ENCODE results near the gene NUMBL.

Gene NUMBL

GRCh38 chr19:40692212-40692551 is 1.7 kb upstream of the NUMBL start:
- no peak overlapping the region for H4K8ac ChIP-seq (ENCODE audit: low read length)

GRCh38 chr19:40691421-40692211 is 1.2 kb upstream of the NUMBL start:
- Histone ChIP-seq H3K14ac (ENCODE audit: low read length in 2 of 2) (peak overlapping the region in 1 of 2 experiments; percentile 18), H3K4me2 (ENCODE audit: low read length, poor library complexity, severe bottlenecking) (peak overlapping the region; percentile 99), H4K8ac (ENCODE audit: low read length) (peak overlapping the region; percentile 59), H2AK5ac (ENCODE audit: low read length, severe bottlenecking) (peak overlapping the region; percentile 57), H2BK15ac (ENCODE audit: low read depth, poor library complexity, severe bottlenecking) (peak overlapping the region; percentile 60), H2BK120ac (ENCODE audit: low read depth, low read length) (peak overlapping the region; percentile 78), H3K27ac (ENCODE audit: low read length, poor library complexity, severe bottlenecking) (no peak overlapping the region), H3K4ac (ENCODE audit: low read depth in 1 of 2, low read length in 2 of 2) (peak overlapping the region; percentile 37 to 85), H3K27me3 (ENCODE audit: control insufficient read depth in 1 of 2, insufficient read depth in 1 of 2, low read length in 2 of 2) (no peaks in the 10 kb centered on the region), H3K36me3 (ENCODE audit: control insufficient read depth in 1 of 2, insufficient read depth in 2 of 2, low read depth in 1 of 2, low read length in 2 of 2) (peaks cover 29 to 52% of the 10 kb centered on the region in 2 experiments), H3K79me1 (replicated peaks; ENCODE audit: low read length, poor library complexity, severe bottlenecking) (peaks cover 18% of the 10 kb centered on the region), H3K9me3 (ENCODE audit: control insufficient read depth, low read length) (no peaks in the 10 kb centered on the region), H3K23ac (ENCODE audit: low read length in 2 of 2) (no peak overlapping the region), H4K91ac (ENCODE audit: low read length) (peak overlapping the region; percentile 90), H2AFZ (ENCODE audit: low read depth, low read length) (no peak overlapping the region), H3K9ac (ENCODE audit: low read length) (peak overlapping the region; percentile 84), H3K4me3 (ENCODE audit: insufficient read depth in 1 of 2, low read depth in 1 of 2, low read length in 2 of 2) (peak overlapping the region; percentile 19 to 76), H2BK12ac (ENCODE audit: low read length in 2 of 2) (peak overlapping the region in 1 of 2 experiments; percentile 61), H2BK5ac (ENCODE audit: low read depth, low read length, poor library complexity, severe bottlenecking) (no peak overlapping the region), H3K18ac (ENCODE audit: low read depth in 1 of 2, low read length in 2 of 2) (peak overlapping the region; percentile 79 to 90), H3K4me1 (ENCODE audit: control insufficient read depth, insufficient read depth, low read depth, low read length) (peaks cover 24% of the 10 kb centered on the region)
- peak; percentile 9 for DNase-seq
- 91% methylated on average over 20 of the region's 24 CpGs for WGBS

More at GRCh38 chr19:40692212-40692551, 1.7 kb upstream of the NUMBL start:
- Histone ChIP-seq H2BK15ac (ENCODE audit: low read depth, poor library complexity, severe bottlenecking) (no peak overlapping the region), H3K9me3 (ENCODE audit: control insufficient read depth, low read length) (no peaks in the 10 kb centered on the region), H3K27me3 (ENCODE audit: control insufficient read depth in 1 of 2, insufficient read depth in 1 of 2, low read length in 2 of 2) (no peaks in the 10 kb centered on the region), H2AK5ac (ENCODE audit: low read length, severe bottlenecking) (no peak overlapping the region), H3K18ac (ENCODE audit: low read depth in 1 of 2, low read length in 2 of 2) (no peak overlapping the region), H3K14ac (ENCODE audit: low read length in 2 of 2) (no peak overlapping the region), H3K4me3 (ENCODE audit: insufficient read depth in 1 of 2, low read depth in 1 of 2, low read length in 2 of 2) (peak overlapping the region in 1 of 2 experiments; percentile 19), H3K4me1 (ENCODE audit: control insufficient read depth, insufficient read depth, low read depth, low read length) (peaks cover 24% of the 10 kb centered on the region), H2BK120ac (ENCODE audit: low read depth, low read length) (no peak overlapping the region), H3K36me3 (ENCODE audit: control insufficient read depth in 1 of 2, insufficient read depth in 2 of 2, low read depth in 1 of 2, low read length in 2 of 2) (peaks cover 31 to 52% of the 10 kb centered on the region in 2 experiments), H3K4me2 (ENCODE audit: low read length, poor library complexity, severe bottlenecking) (no peak overlapping the region), H2BK5ac (ENCODE audit: low read depth, low read length, poor library complexity, severe bottlenecking) (no peak overlapping the region), H3K23ac (ENCODE audit: low read length in 2 of 2) (no peak overlapping the region), H2BK12ac (ENCODE audit: low read length in 2 of 2) (peak overlapping the region; percentile 11 to 37), H3K27ac (ENCODE audit: low read length, poor library complexity, severe bottlenecking) (no peak overlapping the region), H2AFZ (ENCODE audit: low read depth, low read length) (no peak overlapping the region), H3K79me1 (replicated peaks; ENCODE audit: low read length, poor library complexity, severe bottlenecking) (peaks cover 14% of the 10 kb centered on the region), H3K4ac (ENCODE audit: low read depth in 1 of 2, low read length in 2 of 2) (no peak overlapping the region), H4K91ac (ENCODE audit: low read length) (peak overlapping the region; percentile 62), H3K9ac (ENCODE audit: low read length) (no peak overlapping the region)
- WGBS = 90% methylated on average over 11 of the region's 14 CpGs
- no peak for DNase-seq

- Histone ChIP-seq H3K4me1 (ENCODE audit: control insufficient read depth, insufficient read depth, low read depth, low read length) (peaks cover 24% of the 10 kb centered on the region), H3K23ac (ENCODE audit: low read length in 2 of 2) (no peak overlapping the region), H3K4me3 (ENCODE audit: insufficient read depth in 1 of 2, low read depth in 1 of 2, low read length in 2 of 2) (peak overlapping the region; percentile 72 to 84), H3K14ac (ENCODE audit: low read length in 2 of 2) (peak overlapping the region; percentile 18 to 44), H3K36me3 (ENCODE audit: control insufficient read depth in 1 of 2, insufficient read depth in 2 of 2, low read depth in 1 of 2, low read length in 2 of 2) (peaks cover 33 to 57% of the 10 kb centered on the region in 2 experiments), H2BK15ac (ENCODE audit: low read depth, poor library complexity, severe bottlenecking) (peak overlapping the region; percentile 60), H2BK120ac (ENCODE audit: low read depth, low read length) (peak overlapping the region; percentile 78), H3K27me3 (ENCODE audit: control insufficient read depth in 1 of 2, insufficient read depth in 1 of 2, low read length in 2 of 2) (no peaks in the 10 kb centered on the region), H4K91ac (ENCODE audit: low read length) (peak overlapping the region; percentile 90), H2BK12ac (ENCODE audit: low read length in 2 of 2) (peak overlapping the region; percentile 27 to 72), H3K9me3 (ENCODE audit: control insufficient read depth, low read length) (no peaks in the 10 kb centered on the region), H2AFZ (ENCODE audit: low read depth, low read length) (peak overlapping the region; percentile 47), H2AK5ac (ENCODE audit: low read length, severe bottlenecking) (no peak overlapping the region), H3K9ac (ENCODE audit: low read length) (peak overlapping the region; percentile 84), H3K4ac (ENCODE audit: low read depth in 1 of 2, low read length in 2 of 2) (peak overlapping the region; percentile 83 to 85), H3K79me1 (replicated peaks; ENCODE audit: low read length, poor library complexity, severe bottlenecking) (peaks cover 18% of the 10 kb centered on the region), H2BK5ac (ENCODE audit: low read depth, low read length, poor library complexity, severe bottlenecking) (peak overlapping the region; percentile 85), H3K18ac (ENCODE audit: low read depth in 1 of 2, low read length in 2 of 2) (peak overlapping the region; percentile 79 to 90), H4K8ac (ENCODE audit: low read length) (peak overlapping the region; percentile 59), H3K27ac (ENCODE audit: low read length, poor library complexity, severe bottlenecking) (peak overlapping the region; percentile 72), H3K4me2 (ENCODE audit: low read length, poor library complexity, severe bottlenecking) (peak overlapping the region; percentile 99)
- 5% methylated on average over 43 of the region's 56 CpGs for WGBS
- peak; percentile 90 for DNase-seq
Measured at GRCh38 chr19:40690693-40691420, 406 bp upstream of the NUMBL start.

Measured in mesenchymal stem cell (in vitro differentiated cells and primary cell).